GM12891 (cell line): ENCODE data around the gene PTPRG.
"Not testable (repeated sequence)": the region's sequence is repeated elsewhere in the genome, so short reads cannot be mapped to it uniquely, and the experiment has no call there.

ENCODE experiments used
- DNase-seq: peaks from one replicate; pipeline ENCODE4 v3.0.0; 2011; ENCODE audit warnings: low spot score; ENCODE audit not compliant: insufficient read length
- FAIRE-seq: peaks from 2 replicates; lab custom pipeline; 2011; peaks lifted over from hg19 to GRCh38; lab: Jason Lieb, UNC
- PAX5 ChIP-seq: IDR thresholded peaks from 2 replicates; pipeline ENCODE4 v1.6.1; 2011; ENCODE audit warnings: low read length, moderate library complexity, mild to moderate bottlenecking; ENCODE audit not compliant: insufficient read depth, severe bottlenecking
- POLR2A ChIP-seq: IDR thresholded peaks from 2 replicates; pipeline ENCODE4 v1.6.1; 2011; ENCODE audit warnings: low read depth, low read length, control low read depth
- POLR2AphosphoS5 ChIP-seq: IDR thresholded peaks from 2 replicates; pipeline ENCODE4 v1.6.1; 2011; ENCODE audit warnings: low read depth, low read length, control low read depth
- POU2F2 ChIP-seq: IDR thresholded peaks from 2 replicates; pipeline ENCODE4 v1.6.1; 2011; ENCODE audit warnings: low read depth, mild to moderate bottlenecking, control low read depth, low read length, moderate library complexity
- SPI1 ChIP-seq: IDR thresholded peaks from 2 replicates; pipeline ENCODE4 v1.6.1; 2011; ENCODE audit warnings: low read depth, low read length, control low read depth
- TAF1 ChIP-seq: IDR thresholded peaks from 2 replicates; pipeline ENCODE4 v1.6.1; 2011; ENCODE audit warnings: low read depth, low read length, control low read depth

Gene PTPRG

GRCh38 chr3:61697301-61697700 lies 135.9 kb downstream of the PTPRG start:
- DNase-seq (no peak), FAIRE-seq (no peak)
- TF ChIP-seq POU2F2 (no peak), SPI1 (no peak), TAF1 (no peak), PAX5 (no peak), POLR2AphosphoS5 (no peak), POLR2A (no peak)

GRCh38 chr3:61698278-61699072 lies 137.1 kb downstream of the PTPRG start:
- DNase-seq, FAIRE-seq: not testable (repeated sequence)

GRCh38 chr3:61699622-61700021 lies 138.3 kb downstream of the PTPRG start:
- FAIRE-seq (peak; percentile 58), DNase-seq (no peak)
- no peak for TF ChIP-seq POLR2A
- TF ChIP-seq SPI1 = no peak
- TF ChIP-seq TAF1 = no peak
- TF ChIP-seq POLR2AphosphoS5 = no peak
- TF ChIP-seq POU2F2 = no peak
- no peak for TF ChIP-seq PAX5

- no peak for FAIRE-seq
- TF ChIP-seq POLR2A (no peak), POLR2AphosphoS5 (no peak), SPI1 (no peak), TAF1 (no peak), POU2F2 (no peak), PAX5 (no peak)
- DNase-seq = no peak
These were observed 139.6 kb downstream of the PTPRG start for GRCh38 chr3:61701011-61701410.

GRCh38 chr3:61702453-61702852 lies 141.1 kb downstream of the PTPRG start:
- TF ChIP-seq SPI1 = no peak
- no peak for TF ChIP-seq TAF1
- TF ChIP-seq POU2F2 = no peak
- TF ChIP-seq PAX5 = no peak
- no peak for TF ChIP-seq POLR2AphosphoS5
- no peak for TF ChIP-seq POLR2A
- FAIRE-seq (no peak), DNase-seq (no peak)

- DNase-seq = no peak
- FAIRE-seq = no peak
- TF ChIP-seq PAX5 = no peak
- no peak for TF ChIP-seq POU2F2
- no peak for TF ChIP-seq POLR2AphosphoS5
- no peak for TF ChIP-seq POLR2A
- no peak for TF ChIP-seq SPI1
- TF ChIP-seq TAF1 = no peak
These were observed 143.4 kb downstream of the PTPRG start for GRCh38 chr3:61704807-61705206.

GRCh38 chr3:61707492-61707891 lies 146.1 kb downstream of the PTPRG start:
- no peak for TF ChIP-seq TAF1
- no peak for TF ChIP-seq SPI1
- no peak for TF ChIP-seq POLR2A
- no peak for TF ChIP-seq POLR2AphosphoS5
- no peak for TF ChIP-seq PAX5
- no peak for TF ChIP-seq POU2F2
- FAIRE-seq = no peak
- DNase-seq = no peak

GRCh38 chr3:61710920-61711319 lies 149.5 kb downstream of the PTPRG start:
- not testable (repeated sequence) for FAIRE-seq, DNase-seq

GRCh38 chr3:61714225-61714624 lies 152.9 kb downstream of the PTPRG start:
- no peak for FAIRE-seq
- TF ChIP-seq SPI1 (no peak), PAX5 (no peak), POLR2AphosphoS5 (no peak), POLR2A (no peak), POU2F2 (no peak), TAF1 (no peak)
- DNase-seq = no peak

- DNase-seq (no peak), FAIRE-seq (no peak)
- TF ChIP-seq POU2F2 (no peak), POLR2AphosphoS5 (no peak), SPI1 (no peak), POLR2A (no peak), PAX5 (no peak), TAF1 (no peak)
These were observed 154.6 kb downstream of the PTPRG start for GRCh38 chr3:61715886-61716527.

GRCh38 chr3:61716693-61717092 lies 155.3 kb downstream of the PTPRG start:
- not testable (repeated sequence) for DNase-seq

GRCh38 chr3:61718565-61718964 lies 157.2 kb downstream of the PTPRG start:
- FAIRE-seq (no peak), DNase-seq (no peak)
- no peak for TF ChIP-seq SPI1
- TF ChIP-seq TAF1 = no peak
- no peak for TF ChIP-seq POU2F2
- no peak for TF ChIP-seq POLR2A
- no peak for TF ChIP-seq PAX5
- TF ChIP-seq POLR2AphosphoS5 = no peak

More at GRCh38 chr3:61716693-61717092, 155.3 kb downstream of the PTPRG start:
- not testable (repeated sequence) for FAIRE-seq
